Measurements from ENCODE around the gene RMDN2. TPM values are rescaled to one million over a fixed set of nuclear protein-coding genes. Genes with fewer than 3 reads are reported as not detected.
A peak's percentile ranks its signal among the peaks of the same experiment; 100 is the strongest.

Gene RMDN2
- total and polyA plus RNA-seq, 9 of the 15 experiments (the other 6 are each of a cell fraction or from before 2014, with no cell fraction given), result 1.5 to 4.3 (median 2.3) TPM

GRCh38 chr2:37925063-37925897 lies at the start of gene RMDN2 (continued):
- TF ChIP-seq ATF6 (CRISPR knock-in tag; IDR thresholded peaks at IDR 0.05) (peak; percentile 79), KLF16 (IDR thresholded peaks at IDR 0.05) (no peak), JUND (IDR thresholded peaks at IDR 0.05; ENCODE audit: borderline replicate concordance, low read depth, low read length) (no peak; the same call in 1 of the 2 replicates), JUND (tag; IDR thresholded peaks at IDR 0.05; ENCODE audit: borderline replicate concordance, low read depth, low read length) (no peak; the same call in 2 of the 3 replicates), AFF1 (IDR thresholded peaks at IDR 0.05; ENCODE audit: low read depth in 1 of 2, partially characterized antibody in 2 of 2) (no peak), CREB1 (IDR thresholded peaks at IDR 0.05) (no peak), CREB1 (CRISPR knock-in tag; IDR thresholded peaks at IDR 0.05) (peak; percentile 42; the same call in 1 of the 2 replicates), ETV1 (tag; conservative IDR thresholded peaks at IDR 0.05; ENCODE audit: low read depth) (peak; percentile 77), CBX2 (IDR thresholded peaks at IDR 0.05; ENCODE audit: insufficient read depth, low read length, poor library complexity, severe bottlenecking) (no peak), NFIC (IDR thresholded peaks at IDR 0.05) (peak; percentile 34; the same call in 1 of the 2 replicates), KLF1 (tag; IDR thresholded peaks at IDR 0.05) (no peak), SIN3A (IDR thresholded peaks at IDR 0.05; ENCODE audit: borderline replicate concordance in 2 of 2, control insufficient read depth in 1 of 2, low read depth in 2 of 2, low read length in 2 of 2) (peak in 1 of 2 experiments; percentile 49; a peak in 1 of 4 replicates), TBP (optimal IDR thresholded peaks at IDR 0.05; ENCODE audit: low read depth, low read length) (peak; percentile 66), GABPA (tag; conservative IDR thresholded peaks at IDR 0.05; ENCODE audit: low read depth) (peak; percentile 97), MAZ (CRISPR knock-in tag; conservative IDR thresholded peaks at IDR 0.05 in 1 of 2, IDR thresholded peaks at IDR 0.05 in 1 of 2) (peak; percentile 91 to 97), ASH1L (IDR thresholded peaks at IDR 0.05; ENCODE audit: borderline replicate concordance, low read depth, partially characterized antibody) (peak; percentile 11), POLR3G (IDR thresholded peaks at IDR 0.05; ENCODE audit: extremely low read depth, insufficient read length, insufficient replicate concordance) (no peak), E2F1 (CRISPR knock-in tag; IDR thresholded peaks at IDR 0.05) (no peak), CXXC5 (CRISPR knock-in tag; IDR thresholded peaks at IDR 0.05) (peak; percentile 89)

All from K562 (cell line).